ENCODE results near the gene GOLGA6L10.
"Not testable (repeated sequence)": the region's sequence is repeated elsewhere in the genome, so short reads cannot be mapped to it uniquely, and the experiment has no call there.

GRCh38 chr15:82320861-82321260 lies 28.4 kb downstream of the GOLGA6L10 start:
- TF ChIP-seq ZFP3 (CRISPR knock-in tag; IDR thresholded peaks at IDR 0.05); ZNF8 (CRISPR knock-in tag; IDR thresholded peaks at IDR 0.05); PATZ1 (CRISPR knock-in tag; IDR thresholded peaks at IDR 0.05; ENCODE audit: borderline replicate concordance); ESRRG (CRISPR knock-in tag; IDR thresholded peaks at IDR 0.05); BACH2 (CRISPR knock-in tag; IDR thresholded peaks at IDR 0.05; ENCODE audit: borderline replicate concordance); CSDC2 (CRISPR knock-in tag; IDR thresholded peaks at IDR 0.05); TSHZ2 (CRISPR knock-in tag; IDR thresholded peaks at IDR 0.05): not testable (repeated sequence)

Data from SK-N-SH treated with all-trans-retinoic acid at 6 μM for 48 hours (cell line).